Activated CD4-positive, alpha-beta T cell treated with anti-CD3 and anti-CD28 coated beads, Interleukin-2, amount 50 U/mL, for 48 hours (primary cell): ENCODE data around the gene B3GAT1.

ENCODE experiments used
- DNase-seq, 2 experiments: peaks; one replicate each; pipeline ENCODE4 v3.0.0-alpha.2; 2020

Gene B3GAT1

GRCh38 chr11:134409552-134410429 is 2.3 kb downstream of the B3GAT1 start:
- no peak for DNase-seq

GRCh38 chr11:134407923-134408322 is 4.1 kb downstream of the B3GAT1 start:
- DNase-seq, result no peak

GRCh38 chr11:134407321-134407828 is 4.7 kb downstream of the B3GAT1 start:
- DNase-seq, result no peak

DNA sequence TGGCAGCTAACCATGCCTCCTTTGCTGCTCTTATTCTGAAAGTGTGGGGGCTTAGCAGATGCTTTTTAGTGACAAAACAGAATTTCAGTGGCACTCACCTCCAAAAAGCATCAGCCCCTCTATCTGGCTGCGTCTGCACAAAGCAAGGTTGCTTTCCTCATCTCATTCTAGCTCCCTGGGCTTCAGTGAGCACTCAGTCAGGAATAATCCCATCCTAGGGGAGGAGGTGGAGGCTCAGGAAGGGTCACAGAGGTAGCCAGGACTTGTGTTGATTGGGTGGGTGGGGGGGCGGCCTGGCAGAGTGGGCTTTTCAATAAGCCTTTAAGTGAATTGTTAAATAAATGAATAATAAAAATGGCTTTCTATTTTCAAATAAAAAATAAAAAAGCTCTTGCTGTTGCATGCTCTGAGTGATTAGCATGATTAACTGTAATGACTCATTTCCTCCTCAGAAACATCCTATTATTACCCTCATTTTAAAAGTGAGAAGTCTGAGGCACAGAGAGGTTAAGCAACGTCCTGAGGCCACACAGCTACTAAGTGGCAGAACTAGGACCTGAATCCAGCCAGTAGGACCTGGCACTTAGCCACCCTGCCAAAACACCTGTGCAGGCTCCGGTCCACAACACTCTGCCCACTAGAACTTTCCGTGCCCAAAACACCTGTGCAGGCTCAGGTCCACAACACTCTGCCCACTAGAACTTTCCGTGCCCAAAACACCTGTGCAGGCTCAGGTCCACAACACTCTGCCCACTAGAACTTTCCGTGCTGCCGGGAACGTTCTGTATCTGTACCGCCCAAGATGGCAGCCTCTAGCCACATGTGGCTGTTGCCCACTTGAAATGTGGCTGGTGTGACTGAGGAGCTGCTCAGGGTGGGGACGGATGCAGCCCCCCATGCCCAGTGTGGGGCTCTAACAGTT is 5.5 kb downstream of the B3GAT1 start:
- no peak for DNase-seq

GRCh38 chr11:134405841-134406240 is 6.2 kb downstream of the B3GAT1 start:
- DNase-seq, result no peak

- no peak for DNase-seq
These were observed 6.6 kb downstream of the B3GAT1 start for GRCh38 chr11:134405436-134405835.

- DNase-seq, result no peak
These were observed 7.3 kb downstream of the B3GAT1 start for GRCh38 chr11:134404575-134405341.

DNA sequence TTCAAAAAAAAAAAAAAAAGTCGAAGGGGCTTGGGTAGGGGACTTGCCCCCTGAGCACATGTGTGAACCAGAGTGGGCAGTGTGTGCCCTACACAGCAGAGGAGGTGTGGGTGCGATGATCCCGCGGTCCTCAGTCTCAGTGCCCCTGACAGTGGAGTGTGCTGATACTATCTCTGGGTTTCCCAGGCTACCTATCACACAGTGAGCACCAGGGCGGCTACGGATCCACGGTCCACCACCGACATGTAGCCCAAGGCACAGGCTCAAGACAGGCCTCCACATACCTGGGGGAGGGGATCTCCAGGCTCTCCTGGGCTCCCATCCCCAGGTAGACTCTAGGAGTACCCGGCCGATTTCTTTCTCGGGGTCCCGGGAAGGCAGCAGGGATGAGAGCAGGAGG is 9.1 kb downstream of the B3GAT1 start:
- no peak for DNase-seq

GRCh38 chr11:134401825-134402809 is 9.9 kb downstream of the B3GAT1 start:
- no peak for DNase-seq

GRCh38 chr11:134399996-134400395 is 12.0 kb downstream of the B3GAT1 start:
- no peak for DNase-seq

DNA sequence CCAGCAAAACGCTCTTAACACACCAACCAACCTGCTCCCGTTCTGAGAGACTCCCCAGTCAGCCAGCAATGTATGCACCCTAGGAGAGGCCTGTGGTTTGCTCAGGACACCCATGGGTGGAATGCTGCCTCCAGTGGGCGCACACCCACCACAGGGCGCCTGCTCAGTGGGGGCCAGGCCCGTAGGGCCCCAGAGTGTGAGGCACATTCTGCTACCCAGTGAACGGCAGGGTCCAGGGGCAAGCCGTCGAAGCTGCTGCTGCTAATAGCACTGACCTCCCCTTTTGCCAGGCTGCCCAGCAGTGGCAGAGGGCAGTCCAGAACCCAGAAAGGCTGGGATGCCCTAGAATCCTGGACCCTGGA is 12.8 kb downstream of the B3GAT1 start:
- no peak for DNase-seq

GRCh38 chr11:134398644-134399292 is 13.3 kb downstream of the B3GAT1 start:
- no peak for DNase-seq

DNA sequence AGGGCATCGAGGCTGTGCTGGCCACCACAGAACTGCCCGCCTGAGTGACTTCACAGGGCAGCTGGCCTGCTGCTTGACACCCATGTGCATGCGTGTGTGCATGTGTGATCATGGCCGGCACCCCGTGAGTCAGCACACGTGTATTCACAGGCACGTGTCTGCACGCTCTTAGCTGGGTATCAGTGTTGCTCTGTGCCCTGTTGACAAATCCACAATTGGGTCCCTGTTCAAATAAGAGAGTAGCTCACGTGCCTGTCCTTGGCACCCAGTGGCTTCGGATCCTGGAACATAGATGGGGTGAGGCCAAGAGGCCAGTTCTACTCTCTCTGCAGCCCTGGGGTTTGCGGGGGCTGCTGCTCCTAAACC is 14.0 kb downstream of the B3GAT1 start:
- DNase-seq, result no peak

DNA sequence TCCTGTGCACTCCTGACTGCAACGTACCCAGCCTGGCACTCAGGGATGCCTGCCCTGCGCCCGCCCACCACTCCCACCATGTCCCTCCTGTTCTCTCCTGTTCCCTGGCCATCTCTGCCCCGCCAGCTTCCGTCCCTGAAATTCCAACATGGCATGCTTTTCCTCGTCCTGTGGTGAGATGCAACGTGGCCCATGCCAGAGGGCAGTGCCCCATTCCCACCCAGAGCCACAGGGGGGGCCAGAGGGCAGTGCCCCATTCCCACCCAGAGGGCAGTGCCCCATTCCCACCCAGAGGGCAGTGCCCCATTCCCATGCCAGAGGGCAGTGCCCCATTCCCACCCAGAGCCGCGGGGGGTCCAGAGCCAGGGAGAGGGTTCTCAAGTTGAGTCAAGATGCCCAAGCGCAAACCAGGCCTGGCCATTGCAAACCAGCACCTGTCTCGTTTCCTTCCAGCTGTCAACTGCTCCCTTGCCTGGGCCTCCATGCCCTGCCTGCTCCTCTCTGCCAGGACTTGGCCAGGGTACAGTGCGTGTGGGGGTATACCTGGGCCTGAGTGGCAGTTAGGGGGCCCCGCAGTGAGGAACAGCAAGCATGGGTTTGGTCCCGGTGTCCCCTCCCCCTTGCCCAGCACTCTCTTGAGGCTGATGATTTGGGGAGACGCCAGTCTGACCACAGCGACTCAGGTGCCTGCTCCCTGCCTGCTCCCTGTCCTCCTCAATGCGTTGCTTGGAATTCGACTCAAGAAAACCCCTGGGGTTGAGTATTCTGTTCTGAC is 14.6 kb downstream of the B3GAT1 start:
- DNase-seq, result no peak

- no peak for DNase-seq
These were observed 17.0 kb downstream of the B3GAT1 start for GRCh38 chr11:134395002-134395401.

GRCh38 chr11:134394311-134394710 is 17.7 kb downstream of the B3GAT1 start:
- DNase-seq, result no peak

- no peak for DNase-seq
These were observed 18.4 kb downstream of the B3GAT1 start for GRCh38 chr11:134393638-134394037.

GRCh38 chr11:134392953-134393615 is 19.0 kb downstream of the B3GAT1 start:
- no peak for DNase-seq

DNA sequence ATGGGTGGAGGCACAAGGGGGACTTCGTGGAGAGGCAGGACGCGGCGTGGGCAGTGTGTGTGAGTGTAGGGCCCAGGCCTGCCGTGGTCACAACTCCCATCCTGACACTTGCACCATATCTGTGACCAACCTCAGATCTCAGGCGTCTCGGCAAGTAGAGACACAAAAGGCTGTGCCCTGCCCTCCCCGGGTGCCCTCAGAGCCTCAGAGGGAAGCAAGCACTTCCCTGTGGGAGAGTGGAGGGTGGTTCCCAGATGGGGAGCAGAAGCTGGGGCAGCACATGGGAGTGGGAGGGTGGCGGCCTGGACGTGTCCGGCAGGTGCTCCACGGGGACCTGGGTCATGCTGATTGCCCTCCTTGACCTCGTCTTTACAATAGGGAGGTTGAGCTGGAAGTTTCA is 20.4 kb downstream of the B3GAT1 start:
- no peak for DNase-seq
